HL-60 (cell line): ENCODE results near the gene CBL. TPM values are rescaled to one million over a fixed set of nuclear protein-coding genes. Genes with fewer than 3 reads are reported as not detected.

Experiments
- DNase-seq, 2 experiments: peaks; one replicate each; pipeline ENCODE4 v3.0.0-alpha.2; 2010 to 2020; ENCODE audit warnings: low read depth in 1 of 2, low spot score in 1 of 2
- H3K27ac ChIP-seq: fragments of 250-450 bp; sonication (Bioruptor Pico); replicated peaks from 2 replicates; pipeline ENCODE4 v1.5.1; 2020; ENCODE audit warnings: mild to moderate bottlenecking, moderate library complexity
- H3K27me3 ChIP-seq: fragments of 250-450 bp; sonication (Bioruptor Pico); 2 replicates; pipeline ENCODE4 v1.5.1; 2021; ENCODE audit warnings: mild to moderate bottlenecking, moderate library complexity; ENCODE audit not compliant: insufficient read depth, poor library complexity, severe bottlenecking
- H3K4me3 ChIP-seq: replicated peaks from 2 replicates; pipeline ENCODE4 v1.5.1; 2011; ENCODE audit warnings: mild to moderate bottlenecking, control low read depth, low read length; ENCODE audit not compliant: insufficient read depth
- CTCF ChIP-seq: IDR thresholded peaks from one replicate; pipeline ENCODE4 v1.5.1; 2011; ENCODE audit warnings: low read length, control low read depth, inconsistent platforms; ENCODE audit not compliant: insufficient read depth
- GABPA ChIP-seq: IDR thresholded peaks from 2 replicates; pipeline ENCODE4 v1.6.1; 2012; ENCODE audit warnings: low read depth
- POLR2AphosphoS5 ChIP-seq: IDR thresholded peaks from 2 replicates; pipeline ENCODE4 v1.6.1; 2012; ENCODE audit warnings: low read depth
- REST ChIP-seq: IDR thresholded peaks from 2 replicates; pipeline ENCODE4 v1.6.1; 2012; ENCODE audit warnings: low read depth; ENCODE audit not compliant: insufficient replicate concordance
- SPI1 ChIP-seq: IDR thresholded peaks from 2 replicates; pipeline ENCODE4 v1.6.1; 2012; ENCODE audit warnings: low read depth, mild to moderate bottlenecking, borderline replicate concordance
- microRNA-seq: library from miRNA; unstranded; fragments of <30 nt; microRNA quantifications from one replicate; pipeline ENCODE4, GENCODE V29; 2018

Gene CBL

GRCh38 chr11:119357074-119357473 is 150.9 kb downstream of the CBL start:
- DNase-seq = no peak
- Histone ChIP-seq H3K27me3 (peaks cover 5% of the 10 kb centered on the region), H3K4me3 (peak overlapping the region; percentile 46; the same call in 1 of the 2 replicates), H3K27ac (no peak overlapping the region)
- no peak for TF ChIP-seq REST
- no peak for TF ChIP-seq GABPA
- TF ChIP-seq CTCF = no peak
- TF ChIP-seq POLR2AphosphoS5 = no peak
- no peak for TF ChIP-seq SPI1

Small RNA genes within 50 kb of the gene (microRNA-seq; reads per million reads assigned to microRNA genes)
- gene MIR6756 = not detected
